OCI-LY1 (cell line): ENCODE results near the gene FRS3.

Experiments
- H2AFZ ChIP-seq: fragments of 200-600 bp; sonication (generic), shearing (Covaris generic); 2 replicates; pipeline ENCODE4 v1.6.0; 2014; ENCODE audit warnings: antibody characterized with exemption, mild to moderate bottlenecking, low read length
- H3F3A ChIP-seq: fragments of 200-600 bp; sonication (generic), shearing (Covaris generic); 2 replicates; pipeline ENCODE4 v1.6.0; 2014; ENCODE audit warnings: mild to moderate bottlenecking, antibody characterized with exemption, low read length, moderate library complexity; ENCODE audit not compliant: insufficient read depth
- H3K27ac ChIP-seq: fragments of 200-600 bp; sonication (generic); 2 replicates; pipeline ENCODE4 v1.5.1; 2014; ENCODE audit warnings: low read length, mixed run types, mild to moderate bottlenecking, low read depth; ENCODE audit not compliant: poor library complexity, severe bottlenecking
- H3K27me3 ChIP-seq: fragments of 200-600 bp; sonication (generic); 2 replicates; pipeline ENCODE4 v1.6.0; 2014; ENCODE audit warnings: antibody characterized with exemption, mild to moderate bottlenecking, low read length, moderate library complexity; ENCODE audit not compliant: insufficient read depth
- H3K36me3 ChIP-seq: fragments of 200-600 bp; sonication (generic); 2 replicates; pipeline ENCODE4 v1.6.1; 2014; ENCODE audit warnings: mild to moderate bottlenecking, antibody characterized with exemption, low read length, moderate library complexity, mixed read lengths; ENCODE audit not compliant: insufficient read depth
- H3K4me1 ChIP-seq: fragments of 200-600 bp; sonication (generic); 2 replicates; pipeline ENCODE4 v1.5.1; 2014; ENCODE audit warnings: mild to moderate bottlenecking, low read length, moderate library complexity; ENCODE audit not compliant: insufficient read depth, severe bottlenecking
- H3K4me2 ChIP-seq: fragments of 200-600 bp; sonication (generic), shearing (Covaris generic); 2 replicates; pipeline ENCODE4 v1.6.1; 2014; ENCODE audit warnings: low read length
- H3K4me3 ChIP-seq: fragments of 200-600 bp; sonication (generic); 2 replicates; pipeline ENCODE4 v1.5.1; 2014; ENCODE audit warnings: low read length, low read depth, mild to moderate bottlenecking, mixed read lengths; ENCODE audit not compliant: poor library complexity, severe bottlenecking
- H3K79me2 ChIP-seq: fragments of 200-600 bp; shearing (Covaris generic); 2 replicates; pipeline ENCODE4 v1.6.1; 2016; ENCODE audit warnings: mixed run types, low read length, mixed read lengths; ENCODE audit not compliant: insufficient read depth
- H3K9ac ChIP-seq: fragments of 200-600 bp; sonication (generic), shearing (Covaris generic); 2 replicates; pipeline ENCODE4 v1.6.1; 2014; ENCODE audit warnings: mild to moderate bottlenecking, low read length, mixed read lengths
- H3K9me2 ChIP-seq: fragments of 200-600 bp; sonication (generic), shearing (Covaris generic); 2 replicates; pipeline ENCODE4 v1.6.1; 2014; ENCODE audit warnings: low read depth, mild to moderate bottlenecking, low read length, mixed read lengths
- H3K9me3 ChIP-seq: fragments of 200-600 bp; shearing (Covaris generic); 2 replicates; pipeline ENCODE4 v1.6.1; 2014; ENCODE audit warnings: low read length, mixed read lengths
- H4K20me1 ChIP-seq: fragments of 200-600 bp; sonication (generic), shearing (Covaris generic); 2 replicates; pipeline ENCODE4 v1.6.0; 2016; ENCODE audit warnings: mild to moderate bottlenecking, low read length; ENCODE audit not compliant: insufficient read depth
- EZH2 ChIP-seq: fragments of 200-600 bp; sonication (generic), shearing (Covaris generic); IDR thresholded peaks from 2 replicates; pipeline ENCODE4 v1.8.0; 2017; ENCODE audit warnings: borderline replicate concordance, mixed run types, mild to moderate bottlenecking, antibody characterized with exemption, low read length, moderate library complexity, mixed read lengths
- TF ChIP-seq, protein P1 (sequence below): fragments of 200-600 bp; sonication (generic), shearing (Covaris generic); IDR thresholded peaks from 2 replicates; pipeline ENCODE4 v1.5.1; 2017; ENCODE audit warnings: mild to moderate bottlenecking, antibody characterized with exemption, low read length, moderate library complexity, mixed read lengths

The FRS3 gene

DNA sequence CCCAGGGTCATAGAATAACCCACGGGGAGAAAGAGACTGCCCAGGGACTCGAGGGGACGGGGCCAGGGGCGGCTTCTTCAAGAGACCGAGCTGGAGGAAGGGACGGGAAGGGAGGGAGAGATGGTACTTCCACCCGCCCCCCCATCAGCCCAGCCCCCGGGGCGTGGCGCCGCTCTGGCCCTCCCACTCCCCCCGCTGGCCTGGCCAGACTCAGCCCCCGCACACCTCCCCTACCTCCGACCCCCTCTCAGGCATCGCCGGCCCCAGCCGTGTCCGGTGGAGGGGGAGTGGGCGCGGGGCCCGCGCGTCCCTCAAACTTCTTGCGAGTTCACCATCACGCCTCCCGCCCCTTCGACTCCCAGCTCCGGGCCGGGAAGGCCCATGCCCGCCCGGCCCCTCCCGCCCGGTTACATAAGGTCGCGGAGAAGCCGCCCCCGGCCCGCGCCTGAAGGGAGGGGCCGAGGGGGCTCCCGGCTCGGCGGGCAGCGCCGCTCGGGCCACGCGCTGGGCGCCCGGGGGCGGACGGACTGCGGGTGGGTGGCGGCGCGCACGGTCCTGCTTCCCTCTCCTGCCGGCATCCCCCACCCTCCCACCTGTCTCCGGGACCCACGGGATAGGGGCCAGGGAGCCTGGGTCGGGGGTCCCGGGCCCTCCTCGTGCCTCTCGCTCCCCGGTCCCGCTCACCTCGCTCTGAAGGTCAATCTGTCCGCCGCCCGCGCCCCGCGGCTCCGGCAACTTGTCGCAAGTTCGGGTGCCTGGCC, 44.9 kb downstream of the FRS3 start:
- Histone ChIP-seq H3K79me2 (no peaks in the 10 kb centered on the region), H3K27me3 (peaks cover 5% of the 10 kb centered on the region; the same call in 1 of the 2 replicates), H3K9me2 (no peaks in the 10 kb centered on the region), H3K4me2 (peak overlapping the region; percentile 78), H3K9ac (peak overlapping the region; percentile 86), H2AFZ (no peak overlapping the region), H3K4me3 (peak overlapping the region; percentile 79), H3F3A (no peaks in the 10 kb centered on the region), H3K36me3 (no peaks in the 10 kb centered on the region), H3K9me3 (no peaks in the 10 kb centered on the region), H3K27ac (peak overlapping the region; percentile 93), H4K20me1 (no peaks in the 10 kb centered on the region), H3K4me1 (peaks cover 48% of the 10 kb centered on the region)
- TF ChIP-seq EZH2 = no peak
- TF ChIP-seq, protein P1, sequence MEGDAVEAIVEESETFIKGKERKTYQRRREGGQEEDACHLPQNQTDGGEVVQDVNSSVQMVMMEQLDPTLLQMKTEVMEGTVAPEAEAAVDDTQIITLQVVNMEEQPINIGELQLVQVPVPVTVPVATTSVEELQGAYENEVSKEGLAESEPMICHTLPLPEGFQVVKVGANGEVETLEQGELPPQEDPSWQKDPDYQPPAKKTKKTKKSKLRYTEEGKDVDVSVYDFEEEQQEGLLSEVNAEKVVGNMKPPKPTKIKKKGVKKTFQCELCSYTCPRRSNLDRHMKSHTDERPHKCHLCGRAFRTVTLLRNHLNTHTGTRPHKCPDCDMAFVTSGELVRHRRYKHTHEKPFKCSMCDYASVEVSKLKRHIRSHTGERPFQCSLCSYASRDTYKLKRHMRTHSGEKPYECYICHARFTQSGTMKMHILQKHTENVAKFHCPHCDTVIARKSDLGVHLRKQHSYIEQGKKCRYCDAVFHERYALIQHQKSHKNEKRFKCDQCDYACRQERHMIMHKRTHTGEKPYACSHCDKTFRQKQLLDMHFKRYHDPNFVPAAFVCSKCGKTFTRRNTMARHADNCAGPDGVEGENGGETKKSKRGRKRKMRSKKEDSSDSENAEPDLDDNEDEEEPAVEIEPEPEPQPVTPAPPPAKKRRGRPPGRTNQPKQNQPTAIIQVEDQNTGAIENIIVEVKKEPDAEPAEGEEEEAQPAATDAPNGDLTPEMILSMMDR = no peak

DNA sequence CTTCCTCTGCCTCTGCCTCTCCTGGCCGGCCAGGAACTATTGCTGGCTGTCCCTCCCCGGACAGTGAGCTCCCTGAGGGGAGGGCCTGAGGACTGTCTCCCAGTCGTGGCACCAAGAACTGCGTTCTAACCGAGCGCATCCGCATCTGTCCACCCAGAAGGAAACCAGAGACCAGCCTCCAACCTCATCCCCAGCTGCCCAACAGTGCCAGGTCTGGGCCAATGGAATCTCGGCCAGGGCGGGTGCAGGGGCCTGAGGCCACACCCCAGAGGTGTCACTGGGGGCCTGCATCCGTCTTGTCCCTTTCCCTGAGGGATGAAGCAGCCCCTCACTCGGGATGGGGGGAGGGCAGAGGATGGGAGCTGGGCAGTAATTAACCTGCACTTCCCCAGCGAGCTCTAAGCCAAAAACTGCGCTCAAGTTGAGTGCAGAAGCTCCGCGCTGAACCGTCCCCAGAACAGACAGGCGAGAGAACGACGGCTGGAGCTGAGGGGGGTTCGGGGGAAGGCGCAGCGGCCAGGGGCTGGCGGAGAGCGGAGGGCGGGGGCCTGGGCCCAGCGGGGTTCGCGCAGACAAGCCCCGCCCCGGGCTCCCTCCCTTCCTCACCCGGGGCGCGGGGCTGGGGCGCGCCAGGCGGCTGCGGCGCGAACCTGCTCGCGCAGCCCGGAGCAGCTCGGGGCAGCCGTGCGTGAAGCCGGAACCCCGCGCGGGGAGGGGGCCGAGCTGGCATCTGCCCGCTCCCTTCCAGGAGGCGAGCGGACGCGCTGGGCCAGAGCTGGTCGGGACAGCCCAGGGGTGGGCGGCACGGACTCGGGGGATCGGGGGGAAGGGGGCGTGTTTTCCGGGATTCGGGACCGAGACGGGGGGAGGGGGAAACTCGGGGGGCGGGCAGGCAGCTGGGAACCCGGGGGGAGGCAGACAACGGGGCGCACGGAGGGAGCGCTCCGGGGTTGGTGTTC, 45.7 kb downstream of the FRS3 start:
- H4K20me1 ChIP-seq = no peaks in the 10 kb centered on the region
- H3K4me1 ChIP-seq = peaks cover 57% of the 10 kb centered on the region
- H3K27ac ChIP-seq = peak overlapping the region; percentile 93
- H3K9me2 ChIP-seq = no peaks in the 10 kb centered on the region
- H3K79me2 ChIP-seq = no peaks in the 10 kb centered on the region
- TF ChIP-seq, protein P1 = no peak
- TF ChIP-seq EZH2 = no peak
- H3K9me3 ChIP-seq = no peaks in the 10 kb centered on the region
- H3K4me3 ChIP-seq = peak overlapping the region; percentile 79
- peak overlapping the region; percentile 78 for H3K4me2 ChIP-seq
- no peaks in the 10 kb centered on the region for H3F3A ChIP-seq
- H3K27me3 ChIP-seq = no peaks in the 10 kb centered on the region
- no peak overlapping the region for H2AFZ ChIP-seq
- H3K36me3 ChIP-seq = no peaks in the 10 kb centered on the region
- H3K9ac ChIP-seq = peak overlapping the region; percentile 86

DNA sequence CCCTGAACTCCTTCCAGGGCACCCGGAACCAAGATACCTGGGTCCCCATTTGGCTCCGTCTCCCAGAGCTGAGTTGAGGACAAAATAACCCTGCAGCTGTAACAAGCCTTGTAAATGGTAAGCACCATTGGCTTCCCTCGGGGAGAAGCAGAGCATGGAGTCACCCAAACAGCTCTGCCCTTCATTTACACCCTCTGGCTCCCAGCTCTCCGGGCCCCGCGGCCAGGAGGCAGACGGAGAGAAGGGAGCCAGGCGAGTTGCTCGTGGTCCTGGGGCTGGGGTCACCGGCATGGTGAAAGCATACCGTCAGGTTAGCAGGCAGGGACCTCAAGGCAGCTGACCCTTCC, 46.4 kb downstream of the FRS3 start:
- no peaks in the 10 kb centered on the region for H3K9me3 ChIP-seq
- H3K9me2 ChIP-seq = no peaks in the 10 kb centered on the region
- H2AFZ ChIP-seq = no peak overlapping the region
- H3K4me1 ChIP-seq = peaks cover 63% of the 10 kb centered on the region
- peak overlapping the region; percentile 93 for H3K27ac ChIP-seq
- TF ChIP-seq, protein P1 = no peak
- TF ChIP-seq EZH2 = no peak
- peak overlapping the region; percentile 86; the same call in 1 of the 2 replicates for H3K9ac ChIP-seq
- no peaks in the 10 kb centered on the region for H3K36me3 ChIP-seq
- H3K4me3 ChIP-seq = peak overlapping the region; percentile 79
- H3K27me3 ChIP-seq = no peaks in the 10 kb centered on the region
- no peaks in the 10 kb centered on the region for H3F3A ChIP-seq
- H3K79me2 ChIP-seq = no peaks in the 10 kb centered on the region
- no peaks in the 10 kb centered on the region for H4K20me1 ChIP-seq
- peak overlapping the region; percentile 78 for H3K4me2 ChIP-seq
